H9 (cell line): ENCODE measurements around the gene FKBP10. TPM values are rescaled to one million over a fixed set of nuclear protein-coding genes. Genes with fewer than 3 reads are reported as not detected.

ENCODE experiments used
- DNase-seq: peaks from one replicate; pipeline ENCODE4 v3.0.0-alpha.2; 2017
- H2AFZ ChIP-seq: one replicate; pipeline ENCODE4 v1.6.1; 2013; ENCODE audit warnings: mild to moderate bottlenecking, low read length, control low read depth, moderate library complexity
- H2AK5ac ChIP-seq: 2 replicates; pipeline ENCODE4 v1.6.1; 2013; ENCODE audit warnings: low read length, control low read depth, mixed read lengths; ENCODE audit not compliant: insufficient read length
- H2BK120ac ChIP-seq: one replicate; pipeline ENCODE4 v1.6.1; 2013; ENCODE audit warnings: low read depth, mild to moderate bottlenecking, low read length, control low read depth, inconsistent platforms; ENCODE audit not compliant: poor library complexity, severe bottlenecking
- H2BK12ac ChIP-seq: 2 replicates; pipeline ENCODE4 v1.6.1; 2013; ENCODE audit warnings: low read length, control low read depth, mixed read lengths, low read depth; ENCODE audit not compliant: insufficient read length
- H2BK15ac ChIP-seq: 2 replicates; pipeline ENCODE4 v1.6.1; 2013; ENCODE audit warnings: low read depth, low read length, control low read depth
- H2BK20ac ChIP-seq: one replicate; pipeline ENCODE4 v1.6.1; 2013; ENCODE audit warnings: low read depth, mild to moderate bottlenecking, low read length, control low read depth, inconsistent platforms; ENCODE audit not compliant: poor library complexity, severe bottlenecking
- H2BK5ac ChIP-seq: 2 replicates; pipeline ENCODE4 v1.6.1; 2013; ENCODE audit warnings: low read length, control low read depth, mixed read lengths; ENCODE audit not compliant: insufficient read length
- H3K14ac ChIP-seq: 2 replicates; pipeline ENCODE4 v1.6.1; 2013; ENCODE audit warnings: low read length, control low read depth; ENCODE audit not compliant: insufficient read depth
- H3K18ac ChIP-seq: 2 replicates; pipeline ENCODE4 v1.6.1; 2013; ENCODE audit warnings: low read depth, mild to moderate bottlenecking, mixed read lengths, low read length, control low read depth; ENCODE audit not compliant: insufficient read length
- H3K23ac ChIP-seq: 2 replicates; pipeline ENCODE4 v1.6.1; 2013; ENCODE audit warnings: low read length, control low read depth, mixed read lengths, low read depth; ENCODE audit not compliant: insufficient read length
- H3K23me2 ChIP-seq: 2 replicates; pipeline ENCODE4 v1.6.1; 2013; ENCODE audit warnings: low read depth, mild to moderate bottlenecking, mixed read lengths, low read length, control low read depth; ENCODE audit not compliant: insufficient read length, poor library complexity, severe bottlenecking
- H3K27ac ChIP-seq: 2 replicates; pipeline ENCODE4 v1.5.1; 2013; ENCODE audit warnings: low read length, control low read depth, mixed read lengths, low read depth; ENCODE audit not compliant: insufficient read length
- H3K27me3 ChIP-seq: 2 replicates; pipeline ENCODE4 v1.6.1; 2013; ENCODE audit warnings: low read length, control low read depth, inconsistent platforms; ENCODE audit not compliant: insufficient read depth
- H3K4ac ChIP-seq: 2 replicates; pipeline ENCODE4 v1.6.1; 2013; ENCODE audit warnings: low read depth, mild to moderate bottlenecking, control low read depth, inconsistent platforms, low read length, moderate library complexity
- H3K4me1 ChIP-seq: 2 replicates; pipeline ENCODE4 v1.6.1; 2013; ENCODE audit warnings: low read length, control low read depth, inconsistent platforms; ENCODE audit not compliant: insufficient read depth
- H3K4me2 ChIP-seq: 2 replicates; pipeline ENCODE4 v1.6.1; 2013; ENCODE audit warnings: low read length, control low read depth, mixed read lengths; ENCODE audit not compliant: insufficient read length, insufficient read depth
- H3K56ac ChIP-seq: 2 replicates; pipeline ENCODE4 v1.6.1; 2013; ENCODE audit warnings: low read depth, mild to moderate bottlenecking, mixed read lengths, low read length, control low read depth; ENCODE audit not compliant: insufficient read length
- H3K79me1 ChIP-seq: 2 replicates; pipeline ENCODE4 v1.6.1; 2013; ENCODE audit warnings: low read depth, mild to moderate bottlenecking, moderate library complexity, low read length, control low read depth, inconsistent platforms; ENCODE audit not compliant: insufficient read depth, poor library complexity, severe bottlenecking
- H3K79me2 ChIP-seq: 2 replicates; pipeline ENCODE4 v1.6.1; 2013; ENCODE audit warnings: low read length, control low read depth, inconsistent platforms; ENCODE audit not compliant: insufficient read depth
- H3K9ac ChIP-seq: 2 replicates; pipeline ENCODE4 v1.6.1; 2013; ENCODE audit warnings: low read length, control low read depth, mixed read lengths; ENCODE audit not compliant: insufficient read length; ENCODE audit errors: extremely low read depth
- H3K9me3 ChIP-seq: one replicate; pipeline ENCODE4 v1.6.1; 2013; ENCODE audit warnings: low read depth, low read length, inconsistent platforms; ENCODE audit not compliant: control insufficient read depth
- H3T11ph ChIP-seq: one replicate; pipeline ENCODE4 v1.6.1; 2013; ENCODE audit warnings: mild to moderate bottlenecking, low read length, control low read depth, inconsistent platforms
- H4K20me1 ChIP-seq: one replicate; pipeline ENCODE4 v1.6.1; 2013; ENCODE audit not compliant: control insufficient read depth, insufficient read length, insufficient read depth
- H4K5ac ChIP-seq: 2 replicates; pipeline ENCODE4 v1.6.1; 2013; ENCODE audit warnings: low read depth, mild to moderate bottlenecking, mixed read lengths, low read length, control low read depth; ENCODE audit not compliant: insufficient read length
- H4K8ac ChIP-seq: replicated peaks from 2 replicates; pipeline ENCODE4 v1.6.1; 2013; ENCODE audit warnings: low read length, control low read depth, mixed read lengths, low read depth; ENCODE audit not compliant: insufficient read length
- H4K91ac ChIP-seq: 2 replicates; pipeline ENCODE4 v1.6.1; 2013; ENCODE audit warnings: low read depth, mild to moderate bottlenecking, moderate library complexity, mixed read lengths, low read length, control low read depth; ENCODE audit not compliant: insufficient read length
- H3K27ac Mint-ChIP-seq, 3 experiments: 2 replicates in 2 of 3; 3 replicates in 1 of 3; pipeline ENCODE4 v1.8.0; 2020 to 2021; ENCODE audit warnings: mixed read lengths in 3 of 3, mild to moderate bottlenecking in 1 of 3, moderate library complexity in 1 of 3
- H3K27me3 Mint-ChIP-seq: 2 replicates; pipeline ENCODE4 v1.8.0; 2021; ENCODE audit warnings: low read depth, mild to moderate bottlenecking, moderate library complexity, mixed read lengths
- H3K36me3 Mint-ChIP-seq, 3 experiments: 2 replicates in 2 of 3; 3 replicates in 1 of 3; pipeline ENCODE4 v1.8.0; 2020 to 2021; ENCODE audit warnings: low read depth in 3 of 3, mixed read lengths in 3 of 3; ENCODE audit not compliant: insufficient read depth in 1 of 3
- H3K4me1 Mint-ChIP-seq, 2 experiments: 2 replicates each; pipeline ENCODE4 v1.8.0; 2020; ENCODE audit warnings: mixed read lengths in 2 of 2
- H3K4me3 Mint-ChIP-seq, 2 experiments: 2 replicates in 1 of 2; 3 replicates in 1 of 2; pipeline ENCODE4 v1.8.0; 2020 to 2021; ENCODE audit warnings: mild to moderate bottlenecking in 2 of 2, mixed read lengths in 2 of 2, moderate library complexity in 1 of 2
- H3K9me3 Mint-ChIP-seq, 2 experiments: 2 replicates in 1 of 2; 3 replicates in 1 of 2; pipeline ENCODE4 v1.8.0; 2020; ENCODE audit warnings: mild to moderate bottlenecking in 2 of 2, mixed read lengths in 2 of 2, moderate library complexity in 1 of 2
- WGBS: extraction: QIAGEN DNeasy Blood & Tissue Kit; methylation state at CpG from one replicate; pipeline ENCODE4 v1.1.7; 2013; ENCODE audit warnings: missing lambda C conversion rate, low lambda C conversion rate, mixed read lengths; ENCODE audit not compliant: insufficient read length; ENCODE audit errors: extremely low coverage; 5-methylcytosine and 5-hydroxymethylcytosine counted together
- total RNA-seq: library from RNA; stranded (reverse); gene quantifications from 2 replicates; pipeline ENCODE4 v1.2.1, GENCODE V29; 2021
- TF ChIP-seq, protein P1 (sequence below): fragments of 200-600 bp; sonication (generic); conservative IDR thresholded peaks from 3 replicates; pipeline ENCODE4 v1.8.0; 2021; ENCODE audit warnings: antibody characterized with exemption, mild to moderate bottlenecking

Gene FKBP10
- total RNA-seq, 1 experiment from 2014 or later: 166 TPM

DNA sequence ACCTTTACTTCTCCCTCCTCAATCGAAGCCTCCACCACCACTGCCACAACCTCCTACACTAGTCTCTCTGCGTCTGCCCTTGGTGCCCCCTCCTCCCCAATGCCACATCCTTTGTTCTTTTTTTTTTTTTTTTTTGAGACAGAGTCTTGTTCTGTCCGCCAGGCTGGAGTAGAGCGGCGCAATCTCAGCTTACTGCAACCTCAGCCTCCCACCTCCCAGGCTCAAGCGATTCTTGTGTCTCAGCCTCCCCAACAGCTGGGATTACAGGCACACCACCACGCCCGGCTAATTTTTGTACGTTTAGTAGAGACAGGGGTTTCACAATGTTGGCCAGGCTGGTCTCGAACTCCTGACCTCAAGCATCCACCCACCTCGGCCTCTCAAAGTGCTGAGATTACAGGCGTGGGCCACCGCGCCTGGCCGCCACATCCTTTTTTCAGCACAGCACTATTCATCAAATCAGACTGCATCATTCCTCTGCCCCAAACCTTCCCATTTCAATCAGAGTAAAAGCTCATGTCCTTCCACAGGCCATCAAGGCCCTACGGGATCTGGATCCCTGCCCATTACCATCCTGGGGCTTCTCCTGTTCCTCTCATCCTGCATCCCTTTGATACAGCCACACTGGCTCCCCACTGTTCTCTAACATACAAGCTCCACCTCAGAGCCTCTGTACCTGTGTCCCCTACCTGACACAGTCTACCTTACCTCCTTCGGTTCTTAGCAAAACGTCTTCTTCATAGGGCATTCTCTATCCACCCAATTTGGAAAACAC, 50.5 kb downstream of the FKBP10 start:
- no peak overlapping the region for H3K18ac ChIP-seq
- TF ChIP-seq, protein P1, sequence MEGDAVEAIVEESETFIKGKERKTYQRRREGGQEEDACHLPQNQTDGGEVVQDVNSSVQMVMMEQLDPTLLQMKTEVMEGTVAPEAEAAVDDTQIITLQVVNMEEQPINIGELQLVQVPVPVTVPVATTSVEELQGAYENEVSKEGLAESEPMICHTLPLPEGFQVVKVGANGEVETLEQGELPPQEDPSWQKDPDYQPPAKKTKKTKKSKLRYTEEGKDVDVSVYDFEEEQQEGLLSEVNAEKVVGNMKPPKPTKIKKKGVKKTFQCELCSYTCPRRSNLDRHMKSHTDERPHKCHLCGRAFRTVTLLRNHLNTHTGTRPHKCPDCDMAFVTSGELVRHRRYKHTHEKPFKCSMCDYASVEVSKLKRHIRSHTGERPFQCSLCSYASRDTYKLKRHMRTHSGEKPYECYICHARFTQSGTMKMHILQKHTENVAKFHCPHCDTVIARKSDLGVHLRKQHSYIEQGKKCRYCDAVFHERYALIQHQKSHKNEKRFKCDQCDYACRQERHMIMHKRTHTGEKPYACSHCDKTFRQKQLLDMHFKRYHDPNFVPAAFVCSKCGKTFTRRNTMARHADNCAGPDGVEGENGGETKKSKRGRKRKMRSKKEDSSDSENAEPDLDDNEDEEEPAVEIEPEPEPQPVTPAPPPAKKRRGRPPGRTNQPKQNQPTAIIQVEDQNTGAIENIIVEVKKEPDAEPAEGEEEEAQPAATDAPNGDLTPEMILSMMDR: no peak
- Mint-ChIP-seq H3K9me3 (no peaks in the 10 kb centered on the region), H3K4me3 (no peak overlapping the region), H3K27ac (no peak overlapping the region), H3K36me3 (peaks cover 9 to 20% (median 19%) of the 10 kb centered on the region in 3 experiments; a peak in 6 of 7 replicates), H3K27me3 (no peaks in the 10 kb centered on the region), H3K4me1 (peaks cover 26 to 31% of the 10 kb centered on the region in 2 experiments)
- no peak overlapping the region for H2BK20ac ChIP-seq
- no peak overlapping the region for H2AK5ac ChIP-seq
- DNase-seq: no peak
- H3K79me2 ChIP-seq: peaks cover 13% of the 10 kb centered on the region; the same call in 1 of the 2 replicates
- no peak overlapping the region for H2BK12ac ChIP-seq
- H3K27ac ChIP-seq: no peak overlapping the region
- no peak overlapping the region for H2BK5ac ChIP-seq
- no peaks in the 10 kb centered on the region for H4K20me1 ChIP-seq
- no peak overlapping the region for H3K9ac ChIP-seq
- peaks cover 5% of the 10 kb centered on the region; the same call in 1 of the 2 replicates for H3K4me1 ChIP-seq
- no peak overlapping the region for H2BK15ac ChIP-seq
- peak overlapping the region; percentile 99 for H3K4me2 ChIP-seq
- H3T11ph ChIP-seq: no peak overlapping the region
- no peak overlapping the region for H2BK120ac ChIP-seq
- no peaks in the 10 kb centered on the region for H3K27me3 ChIP-seq
- peaks cover 2% of the 10 kb centered on the region for H3K79me1 ChIP-seq
- no peak overlapping the region for H4K91ac ChIP-seq
- no peak overlapping the region for H4K5ac ChIP-seq
- no CpG with 5 or more reads among the region's 18 CpGs for WGBS
- no peaks in the 10 kb centered on the region for H3K9me3 ChIP-seq
- no peak overlapping the region for H3K14ac ChIP-seq
- no peak overlapping the region for H3K56ac ChIP-seq
- no peak overlapping the region for H3K4ac ChIP-seq
- no peak overlapping the region for H3K23ac ChIP-seq
- H2AFZ ChIP-seq: no peak overlapping the region
- H3K23me2 ChIP-seq: peaks cover 18% of the 10 kb centered on the region
- H4K8ac ChIP-seq: no peak overlapping the region
